Activated CD4-positive, alpha-beta memory T cell treated with anti-CD3 and anti-CD28 coated beads for 36 hours (primary cell): ENCODE results near the gene TARBP1. TPM values are rescaled to one million over a fixed set of nuclear protein-coding genes. Genes with fewer than 3 reads are reported as not detected.

Experiments
- CTCF ChIA-PET: fragments of 350-600 bp; sonication (Branson Sonifier 250); formaldehyde crosslinking; loops from one replicate; lab custom pipeline; 2021; ENCODE audit warnings: antibody characterized with exemption, inconsistent platforms; lab: Charles Lee
- POLR2A ChIA-PET: fragments of 350-600 bp; sonication (Branson Sonifier 250); formaldehyde crosslinking; loops from one replicate; lab custom pipeline; 2021; ENCODE audit warnings: antibody characterized with exemption; lab: Charles Lee
- DNase-seq: peaks from one replicate; pipeline ENCODE4 v3.0.0-alpha.2; 2020
- H3K27ac Mint-ChIP-seq: one replicate; pipeline ENCODE4 v1.8.0; 2021; ENCODE audit warnings: mixed read lengths
- H3K27me3 Mint-ChIP-seq: one replicate; pipeline ENCODE4 v1.8.0; 2021; ENCODE audit warnings: mixed read lengths
- H3K36me3 Mint-ChIP-seq: one replicate; pipeline ENCODE4 v1.8.0; 2021; ENCODE audit warnings: mixed read lengths
- H3K4me1 Mint-ChIP-seq: one replicate; pipeline ENCODE4 v1.8.0; 2021; ENCODE audit warnings: low read depth, mixed read lengths
- H3K4me3 Mint-ChIP-seq: one replicate; pipeline ENCODE4 v1.8.0; 2021; ENCODE audit warnings: mild to moderate bottlenecking, mixed read lengths
- H3K9me3 Mint-ChIP-seq: one replicate; pipeline ENCODE4 v1.8.0; 2021; ENCODE audit warnings: mixed read lengths
- intact Hi-C: fragments of 100-400 bp; cut with micrococcal nuclease; formaldehyde crosslinking; loops from one replicate; pipeline ENCODE4 v1.15.1; 2023
- total RNA-seq, 2 experiments: library from RNA; stranded (reverse); gene quantifications; one replicate each; pipeline ENCODE4 v1.2.3, GENCODE V29; 2021

The TARBP1 gene
- total RNA-seq, 2 experiments from 2014 or later = 28.9 to 30.1 TPM

DNA sequence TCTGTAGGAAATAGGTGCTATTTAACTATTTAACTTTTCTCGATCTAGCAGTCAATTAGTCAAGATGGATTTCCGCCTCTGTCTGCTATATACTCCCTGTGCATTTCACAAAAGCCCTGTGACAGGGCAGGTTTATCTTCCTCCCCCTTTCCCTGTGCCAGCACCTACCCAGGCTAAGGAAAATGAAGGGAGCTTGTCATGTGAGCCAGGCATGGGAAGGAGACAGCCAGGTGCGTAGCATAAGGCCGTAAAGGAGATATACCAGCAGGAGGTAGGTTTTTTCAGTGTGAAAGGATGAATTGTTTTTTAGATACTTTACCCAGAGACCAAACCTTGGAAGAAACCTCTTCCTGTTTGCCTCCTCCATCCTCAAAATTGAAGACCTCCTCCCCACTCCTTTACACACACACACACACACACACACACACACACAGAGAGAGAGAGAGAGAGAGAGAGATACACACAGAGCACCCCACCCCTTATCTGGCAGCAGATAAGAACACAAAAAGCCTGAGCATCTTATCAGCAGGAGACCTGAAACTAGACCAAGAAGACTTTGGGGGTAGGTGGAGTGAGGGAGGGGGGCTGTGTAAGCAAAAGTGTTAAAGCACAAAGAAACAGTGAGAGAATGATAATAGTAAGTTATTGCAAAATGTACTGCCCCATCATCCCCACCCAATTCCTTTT is 12.0 kb upstream of the TARBP1 start:
- ChIA-PET POLR2A (no interaction called here), CTCF (interaction anchor here (1.4 kb wide), 1 partner anchor 10 kb away, joined by 4 read pairs; no protein-coding TSS in a partner anchor)
- no peak for DNase-seq
- peaks cover 3% of the 10 kb centered on the region for H3K27me3 Mint-ChIP-seq
- no peak overlapping the region for H3K27ac Mint-ChIP-seq
- H3K4me1 Mint-ChIP-seq = peaks cover 60% of the 10 kb centered on the region
- H3K36me3 Mint-ChIP-seq = no peaks in the 10 kb centered on the region
- intact Hi-C loops = loop anchor here (10.0 kb wide), 1 partner anchor 1014 kb away; the partner anchor contains the start of gene B3GALNT2
- no peak overlapping the region for H3K4me3 Mint-ChIP-seq
- H3K9me3 Mint-ChIP-seq = no peaks in the 10 kb centered on the region

- no peaks in the 10 kb centered on the region for H3K9me3 Mint-ChIP-seq
- no peak overlapping the region for H3K27ac Mint-ChIP-seq
- no peak for DNase-seq
- ChIA-PET CTCF (interaction anchor here (1.4 kb wide), 2 partner anchors 11 to 927 kb away, joined by 3 to 4 read pairs; no protein-coding TSS in a partner anchor), POLR2A (interaction anchor here (0.8 kb wide), 1 partner anchor 114 kb away, joined by 3 read pairs; no protein-coding TSS in a partner anchor)
- peaks cover 3% of the 10 kb centered on the region for H3K27me3 Mint-ChIP-seq
- peaks cover 49% of the 10 kb centered on the region for H3K4me1 Mint-ChIP-seq
- H3K4me3 Mint-ChIP-seq = no peak overlapping the region
- intact Hi-C loops = loop anchor here (5.0 to 10.0 kb wide), 3 partner anchors 82 to 1015 kb away; partner anchors contain the start of gene B3GALNT2
- H3K36me3 Mint-ChIP-seq = no peaks in the 10 kb centered on the region
These were observed 10.7 kb upstream of the TARBP1 start for GRCh38 chr1:234489698-234490077.

DNA sequence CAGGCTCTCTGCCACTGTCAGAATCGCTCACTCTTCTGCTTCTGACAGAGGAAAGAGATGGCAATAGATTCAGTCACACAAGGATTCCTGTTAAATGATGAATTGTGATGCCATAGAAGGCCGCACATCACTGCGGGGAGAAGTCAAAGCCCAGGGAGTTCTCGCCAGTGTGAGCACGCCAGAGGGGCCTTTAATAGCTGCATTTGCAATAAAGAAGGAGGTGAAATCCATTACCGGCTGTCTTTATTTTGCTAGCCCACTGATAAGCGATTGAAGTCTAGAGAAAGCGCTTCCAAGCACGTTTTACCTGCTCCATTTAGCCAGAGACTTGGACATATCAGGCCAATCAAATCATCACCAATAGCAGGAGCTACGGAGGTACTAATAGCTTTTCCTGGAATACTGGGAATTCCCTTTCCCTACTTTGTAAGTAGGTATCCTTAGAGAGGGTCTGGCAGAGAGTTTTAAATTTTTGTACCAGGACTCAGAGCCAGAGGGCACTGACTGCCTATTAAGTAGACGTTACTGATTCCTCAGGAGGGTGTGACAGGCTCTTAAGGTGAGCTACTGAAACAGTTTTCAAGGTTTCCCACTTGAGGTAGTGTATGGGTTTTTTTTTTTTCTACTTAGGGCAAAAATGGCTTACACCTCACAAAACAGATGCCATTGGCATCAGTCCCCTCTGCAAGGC is 10.2 kb upstream of the TARBP1 start:
- peak; percentile 20 for DNase-seq
- ChIA-PET POLR2A (interaction anchor here (0.8 kb wide), 1 partner anchor 115 kb away, joined by 3 read pairs; no protein-coding TSS in a partner anchor), CTCF (interaction anchor here (0.6 to 1.4 kb wide), 3 partner anchors 9 to 927 kb away, joined by 3 to 4 read pairs (median 3); no protein-coding TSS in a partner anchor)
- no peak overlapping the region for H3K4me3 Mint-ChIP-seq
- no peaks in the 10 kb centered on the region for H3K36me3 Mint-ChIP-seq
- H3K27me3 Mint-ChIP-seq = peaks cover 3% of the 10 kb centered on the region
- intact Hi-C loops = loop anchor here (5.0 kb wide), 2 partner anchors 82 to 928 kb away; no protein-coding TSS in a partner anchor
- peaks cover 44% of the 10 kb centered on the region for H3K4me1 Mint-ChIP-seq
- H3K9me3 Mint-ChIP-seq = no peaks in the 10 kb centered on the region
- H3K27ac Mint-ChIP-seq = no peak overlapping the region

DNA sequence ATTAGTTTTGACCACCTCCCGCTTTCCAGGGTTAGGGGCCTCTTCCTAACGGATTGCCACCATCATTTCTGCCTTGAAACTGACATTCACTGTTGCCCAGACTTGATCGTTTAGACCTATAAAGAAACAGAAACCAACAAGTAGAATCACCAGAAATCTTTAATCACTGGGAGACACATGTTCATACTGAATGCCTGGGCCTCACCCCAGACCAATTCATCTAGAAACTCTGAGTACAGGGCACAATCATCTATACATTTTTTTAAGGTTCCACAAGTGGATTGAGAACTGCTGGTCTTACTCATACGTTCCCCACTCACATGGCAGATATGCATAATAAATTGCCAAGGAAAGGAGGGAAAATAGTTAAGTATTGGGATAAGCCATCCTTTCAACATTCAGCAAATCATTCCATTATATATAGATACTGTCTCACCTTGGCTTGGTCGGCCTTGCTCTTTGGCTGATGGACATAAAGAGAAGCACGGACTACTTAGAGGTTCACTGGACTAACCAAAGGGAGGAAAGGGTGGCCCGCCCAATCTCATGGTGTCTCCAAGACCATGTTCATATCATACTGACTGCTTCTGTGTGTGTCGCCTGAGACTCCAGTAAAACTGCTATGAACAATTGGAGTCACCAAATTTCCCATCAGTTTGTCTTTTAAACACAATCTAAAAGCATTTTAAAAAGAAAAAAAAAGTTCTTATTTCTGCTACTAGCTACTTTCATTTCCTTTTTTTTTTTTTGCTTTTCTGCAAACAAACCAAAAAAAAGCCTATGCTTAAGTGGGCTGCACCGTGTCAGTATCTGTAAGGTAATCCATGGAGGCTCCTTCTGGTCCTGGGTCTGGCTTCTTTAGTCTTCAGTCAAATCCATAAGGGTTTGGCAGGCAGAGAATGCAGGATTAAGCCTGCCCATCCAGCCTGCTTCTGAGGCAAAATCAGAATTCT is 9.4 kb upstream of the TARBP1 start:
- Mint-ChIP-seq H3K27ac (peak overlapping the region; percentile 81), H3K4me3 (peak overlapping the region; percentile 31), H3K9me3 (no peaks in the 10 kb centered on the region), H3K27me3 (peaks cover 3% of the 10 kb centered on the region), H3K4me1 (peaks cover 36% of the 10 kb centered on the region), H3K36me3 (no peaks in the 10 kb centered on the region)
- intact Hi-C loops = loop anchor here (1.0 to 5.0 kb wide), 7 partner anchors 9 to 929 kb away; partner anchors contain the start of genes ARID4B, GGPS1 and TARBP1
- CTCF ChIA-PET = interaction anchor here (0.6 to 3.6 kb wide), 9 partner anchors 8 to 928 kb away, joined by 3 to 25 read pairs (median 3); no protein-coding TSS in a partner anchor
- peak; percentile 67 for DNase-seq
- POLR2A ChIA-PET = interaction anchor here (0.8 to 1.9 kb wide), 5 partner anchors 7 to 595 kb away, joined by 3 to 9 read pairs (median 5); no protein-coding TSS in a partner anchor

DNA sequence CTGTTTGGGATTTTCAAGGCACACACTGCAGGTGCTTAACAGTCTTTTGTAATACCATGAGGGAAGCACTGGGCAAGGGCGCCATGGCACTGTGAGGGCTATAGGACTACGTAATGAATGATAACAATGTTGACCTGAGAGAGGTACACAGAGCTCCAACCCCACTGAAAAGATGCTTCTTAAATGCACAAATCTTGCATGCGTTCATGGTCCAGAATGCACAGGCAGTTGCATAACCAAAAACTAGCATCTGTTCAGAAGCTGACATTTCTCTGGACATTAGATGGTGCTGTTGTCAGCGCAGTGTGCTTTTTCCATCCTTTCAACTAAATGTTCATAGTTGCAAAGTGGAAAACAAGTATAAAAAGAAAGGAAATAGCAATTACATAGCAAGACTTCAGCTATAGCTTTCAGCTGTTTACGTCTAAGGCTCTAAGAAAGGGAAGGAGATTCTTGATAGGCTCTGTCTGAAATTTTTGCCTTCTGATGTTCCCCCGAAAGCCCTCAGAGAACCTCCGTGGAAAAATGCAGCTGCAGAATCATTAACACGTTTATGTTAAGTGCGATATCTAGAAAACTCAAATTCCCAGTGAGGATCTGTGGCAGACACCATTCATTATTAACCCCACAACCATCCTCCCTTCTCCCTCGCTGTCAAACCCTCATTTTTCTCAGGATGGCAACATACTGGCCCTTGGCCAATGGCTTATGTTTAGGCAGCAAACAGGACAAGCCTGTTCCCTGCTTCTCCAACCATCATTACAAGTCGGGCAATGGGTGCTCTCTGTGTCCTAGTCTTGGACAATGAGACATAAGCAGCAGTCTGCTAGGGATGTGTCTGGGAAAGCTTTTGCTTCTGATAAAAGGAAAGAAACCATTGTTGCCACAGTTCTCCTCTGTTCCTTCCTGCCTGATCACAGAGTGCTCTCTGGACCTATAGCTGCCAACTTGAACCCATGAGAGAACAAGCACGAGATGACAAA is 8.2 kb upstream of the TARBP1 start:
- no peaks in the 10 kb centered on the region for H3K36me3 Mint-ChIP-seq
- intact Hi-C loops = loop anchor here (5.0 kb wide), 2 partner anchors 80 to 930 kb away; no protein-coding TSS in a partner anchor
- H3K27ac Mint-ChIP-seq = peak overlapping the region; percentile 81
- CTCF ChIA-PET = interaction anchor here (0.7 to 3.6 kb wide), 11 partner anchors 8 to 596 kb away, joined by 3 to 25 read pairs (median 4); no protein-coding TSS in a partner anchor
- H3K9me3 Mint-ChIP-seq = no peaks in the 10 kb centered on the region
- peaks cover 12% of the 10 kb centered on the region for H3K27me3 Mint-ChIP-seq
- peak; percentile 55 for DNase-seq
- peaks cover 36% of the 10 kb centered on the region for H3K4me1 Mint-ChIP-seq
- POLR2A ChIA-PET = interaction anchor here (0.8 to 1.9 kb wide), 4 partner anchors 8 to 597 kb away, joined by 5 to 9 read pairs (median 6); no protein-coding TSS in a partner anchor
- no peak overlapping the region for H3K4me3 Mint-ChIP-seq

DNA sequence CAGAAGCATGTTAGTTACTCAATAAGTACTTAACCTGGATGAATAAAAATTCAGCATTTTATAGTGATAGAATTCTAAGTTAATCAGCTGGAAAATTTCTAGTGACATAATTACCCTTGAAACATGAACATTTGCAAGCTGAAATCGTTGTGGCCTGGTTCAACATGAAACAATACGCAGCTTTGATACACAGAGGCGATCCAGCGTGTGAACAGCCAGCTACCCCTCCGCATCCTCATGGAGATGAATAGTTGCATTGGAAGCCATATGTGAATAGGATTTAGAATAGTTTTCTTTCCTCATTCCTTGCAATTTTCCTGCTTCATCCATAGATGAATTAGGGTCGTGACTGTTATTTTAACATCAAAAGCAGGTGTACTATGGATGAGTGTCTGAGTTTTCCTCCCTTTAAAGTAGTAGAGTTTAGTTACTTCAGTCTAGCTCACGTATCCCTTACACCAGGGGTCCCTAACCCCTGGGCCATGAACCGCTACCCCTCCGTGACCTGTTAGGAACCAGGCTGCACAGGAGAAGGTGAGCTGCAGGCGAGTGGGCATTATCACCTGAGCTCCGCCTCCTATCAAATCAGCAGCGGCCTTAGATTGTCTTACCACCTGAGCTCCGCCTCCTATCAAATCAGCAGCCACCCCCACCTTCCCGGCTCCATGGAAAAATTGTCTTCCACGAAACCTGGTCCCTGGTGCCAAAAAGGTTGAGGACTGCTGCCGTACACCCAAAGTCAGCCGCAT is 6.2 kb upstream of the TARBP1 start:
- intact Hi-C loops = loop anchor here (5.0 kb wide), 2 partner anchors 78 to 932 kb away; no protein-coding TSS in a partner anchor
- no peak overlapping the region for H3K27ac Mint-ChIP-seq
- H3K27me3 Mint-ChIP-seq = peaks cover 16% of the 10 kb centered on the region
- CTCF ChIA-PET = interaction anchor here (0.6 to 3.6 kb wide), 2 partner anchors 14 to 598 kb away, joined by 3 to 17 read pairs; no protein-coding TSS in a partner anchor
- no peak for DNase-seq
- H3K9me3 Mint-ChIP-seq = no peaks in the 10 kb centered on the region
- no peaks in the 10 kb centered on the region for H3K36me3 Mint-ChIP-seq
- peaks cover 37% of the 10 kb centered on the region for H3K4me1 Mint-ChIP-seq
- H3K4me3 Mint-ChIP-seq = no peak overlapping the region
- POLR2A ChIA-PET = no interaction called here

DNA sequence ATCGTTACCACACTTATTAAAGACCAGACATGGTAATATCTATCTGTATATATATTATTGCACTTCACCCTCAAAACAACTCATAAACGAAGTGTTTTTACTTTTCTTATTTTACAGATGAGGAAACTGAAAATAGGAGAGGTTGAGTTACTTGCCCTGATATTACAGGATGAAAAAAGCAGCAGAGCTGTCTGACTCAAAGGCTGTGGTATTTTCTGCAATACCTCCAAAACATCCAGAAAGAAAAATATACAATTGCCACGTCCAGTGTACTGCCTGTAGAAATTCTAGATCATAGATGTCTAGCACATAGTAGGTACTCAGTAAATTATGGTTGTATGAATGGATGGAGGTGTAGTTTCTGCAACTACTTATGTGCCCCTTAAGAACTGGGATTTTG is 5.2 kb upstream of the TARBP1 start:
- no peak for DNase-seq
- Mint-ChIP-seq H3K27ac (no peak overlapping the region), H3K4me1 (peaks cover 38% of the 10 kb centered on the region), H3K4me3 (no peak overlapping the region), H3K27me3 (peaks cover 16% of the 10 kb centered on the region), H3K36me3 (no peaks in the 10 kb centered on the region), H3K9me3 (no peaks in the 10 kb centered on the region)
- CTCF ChIA-PET = no interaction called here
- intact Hi-C loops = no loop called here
- POLR2A ChIA-PET = no interaction called here

DNA sequence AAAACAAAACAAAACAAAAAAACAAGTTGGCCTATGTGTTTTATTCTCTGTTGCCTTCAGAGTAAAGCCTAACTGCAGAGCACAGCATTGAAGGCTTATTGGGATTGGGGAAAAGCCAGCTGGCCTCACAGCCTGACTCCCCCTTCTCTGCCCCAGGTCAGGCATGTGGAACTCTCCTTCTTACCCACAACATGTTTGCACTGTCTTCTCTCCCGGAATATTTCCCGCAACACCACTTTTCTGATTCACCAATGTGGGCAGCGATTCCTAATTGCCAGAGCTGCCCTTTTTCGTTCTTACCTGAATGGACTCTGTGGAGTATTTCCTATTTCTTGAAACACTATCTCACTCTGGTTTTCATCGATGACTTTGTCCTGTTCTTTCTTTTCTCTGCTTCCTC is 2.8 kb upstream of the TARBP1 start:
- no peak for DNase-seq
- POLR2A ChIA-PET = no interaction called here
- H3K9me3 Mint-ChIP-seq = no peaks in the 10 kb centered on the region
- intact Hi-C loops = loop anchor here (2.0 kb wide), 1 partner anchor 13 kb away; no protein-coding TSS in a partner anchor
- H3K36me3 Mint-ChIP-seq = no peaks in the 10 kb centered on the region
- CTCF ChIA-PET = no interaction called here
- H3K27ac Mint-ChIP-seq = no peak overlapping the region
- H3K27me3 Mint-ChIP-seq = peaks cover 16% of the 10 kb centered on the region
- H3K4me3 Mint-ChIP-seq = no peak overlapping the region
- peaks cover 28% of the 10 kb centered on the region for H3K4me1 Mint-ChIP-seq

DNA sequence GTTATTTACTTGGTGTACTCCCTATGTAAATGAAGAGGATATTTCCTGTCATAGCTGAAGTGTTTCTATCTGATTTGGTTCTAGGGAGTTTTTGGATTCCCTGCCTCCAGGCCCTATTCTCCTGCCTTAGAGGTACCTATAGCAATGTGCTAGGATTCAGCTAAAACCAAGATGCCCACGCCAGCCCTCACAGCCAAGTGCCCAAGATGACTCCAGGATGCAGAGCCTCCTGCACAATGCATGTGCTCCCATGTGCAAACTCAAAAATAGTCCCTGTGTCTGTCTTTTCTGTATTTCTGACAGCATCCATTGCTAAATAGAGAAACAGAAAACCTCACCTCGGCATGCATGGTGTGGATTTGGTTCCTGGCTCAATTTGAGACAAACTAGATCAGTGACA is 887 bp upstream of the TARBP1 start:
- peaks cover 14% of the 10 kb centered on the region for H3K27me3 Mint-ChIP-seq
- H3K4me1 Mint-ChIP-seq = peaks cover 35% of the 10 kb centered on the region
- no peak for DNase-seq
- intact Hi-C loops = loop anchor here (1.0 to 5.0 kb wide), 4 partner anchors 8 to 153 kb away; partner anchors contain the start of gene COA6
- no peak overlapping the region for H3K4me3 Mint-ChIP-seq
- no peaks in the 10 kb centered on the region for H3K9me3 Mint-ChIP-seq
- ChIA-PET POLR2A (no interaction called here), CTCF (interaction anchor here (1.0 kb wide), 2 partner anchors 9 to 132 kb away, joined by 3 to 4 read pairs; no protein-coding TSS in a partner anchor)
- H3K36me3 Mint-ChIP-seq = no peaks in the 10 kb centered on the region
- H3K27ac Mint-ChIP-seq = no peak overlapping the region
